Measurements from ENCODE around the gene TRPM4.

The TRPM4 gene

DNA sequence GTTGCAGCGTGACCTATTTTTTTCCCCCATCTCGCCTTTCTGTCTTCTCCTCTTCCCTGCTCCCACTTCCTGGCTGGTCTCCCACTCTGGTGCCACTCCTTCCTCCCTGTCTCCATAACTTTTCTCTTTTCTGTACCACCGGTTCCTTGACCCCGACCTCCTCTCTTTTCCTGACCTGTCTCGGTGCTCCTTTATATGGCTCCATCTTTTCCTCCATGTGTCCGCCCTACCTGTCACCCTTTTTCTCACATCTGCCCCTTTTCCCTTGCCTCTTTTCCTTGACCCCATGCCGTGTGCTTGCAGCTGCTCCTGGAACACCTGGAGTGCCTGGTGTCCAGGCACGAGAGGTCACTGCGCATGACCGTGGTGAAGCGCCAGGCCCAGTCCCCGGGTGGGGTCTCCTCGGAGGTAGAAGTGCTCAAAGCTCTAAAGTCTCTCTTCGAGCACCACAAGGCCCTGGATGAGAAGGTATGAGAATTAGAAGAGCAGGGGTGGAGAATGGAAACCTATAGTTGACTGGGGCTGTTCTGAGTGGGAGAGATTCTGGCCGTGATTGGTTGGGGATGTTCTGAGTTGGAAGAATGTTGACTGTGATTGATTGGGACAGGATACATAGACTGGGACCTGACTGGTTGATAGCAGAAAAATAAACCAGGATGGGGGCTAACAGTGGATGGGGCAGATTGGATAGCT lies 28.9 kb upstream of the TRPM4 start:
- no peak overlapping the region for H3K23ac ChIP-seq (ENCODE audit: low read length)
- H2AFZ ChIP-seq (ENCODE audit: insufficient read depth, low read length, poor library complexity): no peak overlapping the region
- peaks cover 2% of the 10 kb centered on the region for H3K79me2 ChIP-seq (ENCODE audit: control insufficient read depth, insufficient read depth, low read length, poor library complexity)
- H2BK120ac ChIP-seq (ENCODE audit: insufficient read depth, low read length, poor library complexity): no peak overlapping the region
- DNase-seq: no peak
- no peak overlapping the region for H4K12ac ChIP-seq (ENCODE audit: low read depth, low read length)
- H2BK12ac ChIP-seq (ENCODE audit: low read length): no peak overlapping the region
- peaks cover 9 to 16% of the 10 kb centered on the region in 2 experiments for H3K4me1 ChIP-seq (ENCODE audit: control insufficient read depth in 1 of 2, insufficient read depth in 2 of 2, low read length in 2 of 2)
- no peak overlapping the region for H3K14ac ChIP-seq (ENCODE audit: low read length)
- no peak overlapping the region for H3K18ac ChIP-seq (ENCODE audit: low read length)
- no peak overlapping the region for H3K4me3 ChIP-seq (ENCODE audit: low read depth, low read length)
- H4K91ac ChIP-seq (ENCODE audit: low read depth, low read length): no peak overlapping the region
- no peak overlapping the region for H3K27ac ChIP-seq (ENCODE audit: low read depth, low read length)
- H3K4ac ChIP-seq (ENCODE audit: low read depth, low read length): no peak overlapping the region
- H3K27me3 ChIP-seq (ENCODE audit: insufficient read depth, low read length): no peaks in the 10 kb centered on the region
- no peak overlapping the region for H2BK5ac ChIP-seq (ENCODE audit: low read depth, low read length, poor library complexity)
- H3K9me3 ChIP-seq (ENCODE audit: insufficient read depth, low read depth, low read length): peaks cover 12% of the 10 kb centered on the region
- peaks cover 3% of the 10 kb centered on the region for H3K79me1 ChIP-seq (ENCODE audit: low read length)
- no peak overlapping the region for H3K9ac ChIP-seq (ENCODE audit: low read length)
- H2AK5ac ChIP-seq (ENCODE audit: low read length): no peak overlapping the region
- H3K36me3 ChIP-seq (ENCODE audit: control insufficient read depth in 1 of 2, insufficient read depth in 2 of 2, low read length in 2 of 2): no peaks in the 10 kb centered on the region
- no CpG with 5 or more reads among the region's 15 CpGs for WGBS (ENCODE audit: extremely low coverage, insufficient coverage, insufficient read length)
- no peak overlapping the region for H3K4me2 ChIP-seq (ENCODE audit: low read length)
- no peak overlapping the region for H4K8ac ChIP-seq (ENCODE audit: low read depth, low read length)

DNA sequence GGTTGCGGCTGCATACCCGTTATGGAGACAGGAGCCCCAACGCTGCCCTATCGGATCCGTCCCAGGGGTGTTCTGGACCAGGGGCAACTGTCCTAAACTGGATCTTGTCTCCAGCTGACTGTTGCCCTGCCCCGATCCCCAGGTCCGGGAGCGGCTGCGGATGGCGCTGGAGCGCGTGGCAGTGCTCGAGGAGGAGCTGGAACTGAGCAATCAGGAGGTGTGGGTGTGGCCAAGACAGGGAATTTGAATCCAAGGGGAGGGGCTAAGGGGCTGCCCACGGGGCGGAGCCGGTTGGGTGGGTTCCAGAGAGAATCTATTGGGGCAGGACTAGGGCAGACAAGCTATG lies 28.4 kb upstream of the TRPM4 start:
- Histone ChIP-seq H3K4me1 (ENCODE audit: control insufficient read depth in 1 of 2, insufficient read depth in 2 of 2, low read length in 2 of 2) (peaks cover 9 to 16% of the 10 kb centered on the region in 2 experiments), H4K91ac (ENCODE audit: low read depth, low read length) (no peak overlapping the region), H3K27ac (ENCODE audit: low read depth, low read length) (no peak overlapping the region), H4K8ac (ENCODE audit: low read depth, low read length) (no peak overlapping the region), H3K36me3 (ENCODE audit: control insufficient read depth in 1 of 2, insufficient read depth in 2 of 2, low read length in 2 of 2) (no peaks in the 10 kb centered on the region), H3K79me2 (ENCODE audit: control insufficient read depth, insufficient read depth, low read length, poor library complexity) (peaks cover 2% of the 10 kb centered on the region), H3K9me3 (ENCODE audit: insufficient read depth, low read depth, low read length) (peaks cover 13% of the 10 kb centered on the region), H2AK5ac (ENCODE audit: low read length) (no peak overlapping the region), H4K12ac (ENCODE audit: low read depth, low read length) (no peak overlapping the region), H3K23ac (ENCODE audit: low read length) (no peak overlapping the region), H2BK5ac (ENCODE audit: low read depth, low read length, poor library complexity) (no peak overlapping the region), H2BK120ac (ENCODE audit: insufficient read depth, low read length, poor library complexity) (no peak overlapping the region), H3K79me1 (ENCODE audit: low read length) (peaks cover 3% of the 10 kb centered on the region), H2BK12ac (ENCODE audit: low read length) (no peak overlapping the region), H3K27me3 (ENCODE audit: insufficient read depth, low read length) (no peaks in the 10 kb centered on the region), H3K9ac (ENCODE audit: low read length) (no peak overlapping the region), H3K18ac (ENCODE audit: low read length) (no peak overlapping the region), H2AFZ (ENCODE audit: insufficient read depth, low read length, poor library complexity) (no peak overlapping the region), H3K14ac (ENCODE audit: low read length) (no peak overlapping the region), H3K4ac (ENCODE audit: low read depth, low read length) (no peak overlapping the region), H3K4me3 (ENCODE audit: low read depth, low read length) (no peak overlapping the region), H3K4me2 (ENCODE audit: low read length) (no peak overlapping the region)
- DNase-seq: peak in 1 of 2 donors; percentile 31
- no CpG with 5 or more reads among the region's 16 CpGs for WGBS (ENCODE audit: extremely low coverage, insufficient coverage, insufficient read length)

DNA sequence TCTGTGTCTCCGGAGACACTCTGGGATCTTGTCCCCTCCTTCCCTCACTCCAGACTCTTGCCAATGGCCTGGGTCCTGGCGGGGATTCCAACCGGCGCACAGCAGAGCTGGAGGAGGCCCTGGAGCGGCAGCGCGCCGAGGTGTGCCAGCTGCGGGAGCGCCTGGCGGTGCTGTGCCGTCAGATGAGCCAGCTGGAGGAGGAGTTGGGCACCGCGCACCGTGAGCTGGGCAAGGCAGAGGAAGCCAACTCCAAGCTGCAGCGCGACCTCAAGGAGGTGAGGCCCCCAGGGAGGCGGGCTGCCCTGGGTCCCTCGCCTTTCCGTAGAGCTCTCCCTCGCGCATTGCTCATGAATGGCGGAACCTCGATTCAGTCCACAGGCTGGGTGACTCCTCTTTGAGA lies 27.3 kb upstream of the TRPM4 start:
- Histone ChIP-seq H2AK5ac (ENCODE audit: low read length) (no peak overlapping the region), H3K9me3 (ENCODE audit: insufficient read depth, low read depth, low read length) (peaks cover 13% of the 10 kb centered on the region), H3K4me3 (ENCODE audit: low read depth, low read length) (peak overlapping the region; percentile 29), H3K27ac (ENCODE audit: low read depth, low read length) (no peak overlapping the region), H2BK120ac (ENCODE audit: insufficient read depth, low read length, poor library complexity) (no peak overlapping the region), H3K4me2 (ENCODE audit: low read length) (no peak overlapping the region), H3K23ac (ENCODE audit: low read length) (no peak overlapping the region), H3K4ac (ENCODE audit: low read depth, low read length) (no peak overlapping the region), H3K4me1 (ENCODE audit: control insufficient read depth in 1 of 2, insufficient read depth in 2 of 2, low read length in 2 of 2) (peaks cover 6 to 10% of the 10 kb centered on the region in 2 experiments), H2AFZ (ENCODE audit: insufficient read depth, low read length, poor library complexity) (no peak overlapping the region), H3K18ac (ENCODE audit: low read length) (no peak overlapping the region), H4K8ac (ENCODE audit: low read depth, low read length) (no peak overlapping the region), H3K14ac (ENCODE audit: low read length) (no peak overlapping the region), H3K36me3 (ENCODE audit: control insufficient read depth in 1 of 2, insufficient read depth in 2 of 2, low read length in 2 of 2) (no peaks in the 10 kb centered on the region), H2BK12ac (ENCODE audit: low read length) (no peak overlapping the region), H3K79me1 (ENCODE audit: low read length) (peaks cover 3% of the 10 kb centered on the region), H4K91ac (ENCODE audit: low read depth, low read length) (no peak overlapping the region), H4K12ac (ENCODE audit: low read depth, low read length) (no peak overlapping the region), H3K27me3 (ENCODE audit: insufficient read depth, low read length) (no peaks in the 10 kb centered on the region), H3K79me2 (ENCODE audit: control insufficient read depth, insufficient read depth, low read length, poor library complexity) (peaks cover 2% of the 10 kb centered on the region), H2BK5ac (ENCODE audit: low read depth, low read length, poor library complexity) (no peak overlapping the region), H3K9ac (ENCODE audit: low read length) (no peak overlapping the region)
- no peak for DNase-seq
- no CpG with 5 or more reads among the region's 24 CpGs for WGBS (ENCODE audit: extremely low coverage, insufficient coverage, insufficient read length)

DNA sequence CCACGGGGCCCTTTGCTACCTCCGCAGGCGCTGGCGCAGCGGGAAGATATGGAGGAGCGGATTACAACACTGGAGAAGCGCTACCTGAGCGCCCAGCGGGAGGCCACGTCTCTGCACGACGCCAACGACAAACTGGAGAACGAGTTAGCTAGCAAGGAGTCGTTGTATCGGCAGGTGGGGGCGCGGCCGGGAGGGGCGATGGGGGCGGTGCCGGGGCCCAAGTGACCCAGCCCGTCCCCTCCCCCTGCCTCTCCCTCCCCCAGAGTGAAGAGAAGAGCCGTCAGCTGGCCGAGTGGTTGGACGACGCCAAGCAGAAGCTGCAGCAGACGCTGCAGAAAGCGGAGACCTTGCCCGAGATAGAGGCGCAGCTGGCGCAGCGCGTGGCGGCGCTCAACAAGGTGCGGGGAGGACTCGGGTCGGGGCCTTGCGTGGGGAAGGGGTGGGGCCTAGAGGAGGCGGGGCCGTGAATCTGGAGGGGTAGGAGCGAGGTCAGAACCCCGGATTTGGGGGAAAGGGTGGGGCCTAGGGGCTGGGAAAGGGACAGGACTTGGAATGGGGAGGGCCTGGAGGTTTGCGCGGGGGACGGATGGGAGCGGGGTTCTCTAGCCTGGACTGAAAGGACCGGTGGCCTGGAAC lies 24.5 kb upstream of the TRPM4 start:
- no peak overlapping the region for H3K4ac ChIP-seq (ENCODE audit: low read depth, low read length)
- no peak overlapping the region for H3K14ac ChIP-seq (ENCODE audit: low read length)
- H2BK120ac ChIP-seq (ENCODE audit: insufficient read depth, low read length, poor library complexity): no peak overlapping the region
- no peak overlapping the region for H3K27ac ChIP-seq (ENCODE audit: low read depth, low read length)
- no peak overlapping the region for H3K18ac ChIP-seq (ENCODE audit: low read length)
- H3K79me2 ChIP-seq (ENCODE audit: control insufficient read depth, insufficient read depth, low read length, poor library complexity): no peaks in the 10 kb centered on the region
- peaks cover 19% of the 10 kb centered on the region for H3K9me3 ChIP-seq (ENCODE audit: insufficient read depth, low read depth, low read length)
- H3K9ac ChIP-seq (ENCODE audit: low read length): no peak overlapping the region
- H2AFZ ChIP-seq (ENCODE audit: insufficient read depth, low read length, poor library complexity): no peak overlapping the region
- H3K4me2 ChIP-seq (ENCODE audit: low read length): no peak overlapping the region
- H3K4me3 ChIP-seq (ENCODE audit: low read depth, low read length): no peak overlapping the region
- H3K4me1 ChIP-seq (ENCODE audit: control insufficient read depth in 1 of 2, insufficient read depth in 2 of 2, low read length in 2 of 2): peaks cover 0 to 2% of the 10 kb centered on the region in 2 experiments
- H2BK5ac ChIP-seq (ENCODE audit: low read depth, low read length, poor library complexity): no peak overlapping the region
- no peak overlapping the region for H4K12ac ChIP-seq (ENCODE audit: low read depth, low read length)
- H2AK5ac ChIP-seq (ENCODE audit: low read length): no peak overlapping the region
- H4K8ac ChIP-seq (ENCODE audit: low read depth, low read length): no peak overlapping the region
- WGBS (ENCODE audit: extremely low coverage, insufficient coverage, insufficient read length): no CpG with 5 or more reads among the region's 49 CpGs
- no peaks in the 10 kb centered on the region for H3K36me3 ChIP-seq (ENCODE audit: control insufficient read depth in 1 of 2, insufficient read depth in 2 of 2, low read length in 2 of 2)
- no peak for DNase-seq
- H4K91ac ChIP-seq (ENCODE audit: low read depth, low read length): no peak overlapping the region
- no peak overlapping the region for H3K23ac ChIP-seq (ENCODE audit: low read length)
- no peak overlapping the region for H2BK12ac ChIP-seq (ENCODE audit: low read length)
- no peaks in the 10 kb centered on the region for H3K27me3 ChIP-seq (ENCODE audit: insufficient read depth, low read length)
- H3K79me1 ChIP-seq (ENCODE audit: low read length): no peaks in the 10 kb centered on the region

Measured in trophoblast cell (in vitro differentiated cells and primary cell).